ENCODE data around the gene RAPGEF2. TPM values are rescaled to one million over a fixed set of nuclear protein-coding genes. Genes with fewer than 3 reads are reported as not detected.
A peak's percentile ranks its signal among the peaks of the same experiment; 100 is the strongest.

The RAPGEF2 gene
- total RNA-seq, 1 donor from 2014 or later: 32.6 TPM

GRCh38 chr4:159390648-159391047 is 287.8 kb downstream of the RAPGEF2 start:
- peak; percentile 95 for DNase-seq (ENCODE audit: low read depth)
- Histone ChIP-seq H3K36me3 (ENCODE audit: control insufficient read depth, insufficient read depth, low read length) (no peaks in the 10 kb centered on the region), H3K4me3 (ENCODE audit: low read depth, low read length) (no peak overlapping the region), H3K27me3 (ENCODE audit: control insufficient read depth, insufficient read depth, low read length) (no peaks in the 10 kb centered on the region)
- TF ChIP-seq, protein P1, sequence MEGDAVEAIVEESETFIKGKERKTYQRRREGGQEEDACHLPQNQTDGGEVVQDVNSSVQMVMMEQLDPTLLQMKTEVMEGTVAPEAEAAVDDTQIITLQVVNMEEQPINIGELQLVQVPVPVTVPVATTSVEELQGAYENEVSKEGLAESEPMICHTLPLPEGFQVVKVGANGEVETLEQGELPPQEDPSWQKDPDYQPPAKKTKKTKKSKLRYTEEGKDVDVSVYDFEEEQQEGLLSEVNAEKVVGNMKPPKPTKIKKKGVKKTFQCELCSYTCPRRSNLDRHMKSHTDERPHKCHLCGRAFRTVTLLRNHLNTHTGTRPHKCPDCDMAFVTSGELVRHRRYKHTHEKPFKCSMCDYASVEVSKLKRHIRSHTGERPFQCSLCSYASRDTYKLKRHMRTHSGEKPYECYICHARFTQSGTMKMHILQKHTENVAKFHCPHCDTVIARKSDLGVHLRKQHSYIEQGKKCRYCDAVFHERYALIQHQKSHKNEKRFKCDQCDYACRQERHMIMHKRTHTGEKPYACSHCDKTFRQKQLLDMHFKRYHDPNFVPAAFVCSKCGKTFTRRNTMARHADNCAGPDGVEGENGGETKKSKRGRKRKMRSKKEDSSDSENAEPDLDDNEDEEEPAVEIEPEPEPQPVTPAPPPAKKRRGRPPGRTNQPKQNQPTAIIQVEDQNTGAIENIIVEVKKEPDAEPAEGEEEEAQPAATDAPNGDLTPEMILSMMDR (IDR thresholded peaks at IDR 0.05; ENCODE audit: insufficient read depth, low read length, poor library complexity, severe bottlenecking): no peak

GRCh38 chr4:159395693-159396092 is 292.8 kb downstream of the RAPGEF2 start:
- no peak for DNase-seq (ENCODE audit: low read depth)
- Histone ChIP-seq H3K27me3 (ENCODE audit: control insufficient read depth, insufficient read depth, low read length) (no peaks in the 10 kb centered on the region), H3K4me3 (ENCODE audit: low read depth, low read length) (no peak overlapping the region), H3K36me3 (ENCODE audit: control insufficient read depth, insufficient read depth, low read length) (no peaks in the 10 kb centered on the region)
- TF ChIP-seq, protein P1 (IDR thresholded peaks at IDR 0.05; ENCODE audit: insufficient read depth, low read length, poor library complexity, severe bottlenecking): no peak

DNA sequence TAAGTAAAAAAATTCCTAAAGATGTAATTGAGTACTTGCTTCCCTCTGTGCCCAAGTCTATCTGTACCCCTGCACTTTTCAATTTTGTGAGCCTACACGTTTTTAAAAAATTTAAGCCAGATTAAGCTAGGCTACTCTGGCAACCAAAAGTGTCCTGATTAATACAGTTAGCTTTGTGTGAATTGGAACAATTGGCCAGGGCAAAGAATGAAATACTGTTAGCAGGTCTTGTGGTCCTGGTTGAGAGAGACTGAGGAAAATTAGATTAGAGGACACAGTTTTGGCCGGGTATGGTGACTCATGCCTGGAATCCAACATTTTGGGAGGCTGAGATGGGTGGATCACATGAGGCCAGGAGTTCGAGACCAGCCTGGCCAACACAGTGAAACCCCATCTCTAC is 293.3 kb downstream of the RAPGEF2 start:
- TF ChIP-seq, protein P1 (IDR thresholded peaks at IDR 0.05; ENCODE audit: insufficient read depth, low read length, poor library complexity, severe bottlenecking): no peak
- H3K4me3 ChIP-seq (ENCODE audit: low read depth, low read length): no peak overlapping the region
- no peaks in the 10 kb centered on the region for H3K27me3 ChIP-seq (ENCODE audit: control insufficient read depth, insufficient read depth, low read length)
- H3K36me3 ChIP-seq (ENCODE audit: control insufficient read depth, insufficient read depth, low read length): no peaks in the 10 kb centered on the region
- DNase-seq (ENCODE audit: low read depth): no peak

DNA sequence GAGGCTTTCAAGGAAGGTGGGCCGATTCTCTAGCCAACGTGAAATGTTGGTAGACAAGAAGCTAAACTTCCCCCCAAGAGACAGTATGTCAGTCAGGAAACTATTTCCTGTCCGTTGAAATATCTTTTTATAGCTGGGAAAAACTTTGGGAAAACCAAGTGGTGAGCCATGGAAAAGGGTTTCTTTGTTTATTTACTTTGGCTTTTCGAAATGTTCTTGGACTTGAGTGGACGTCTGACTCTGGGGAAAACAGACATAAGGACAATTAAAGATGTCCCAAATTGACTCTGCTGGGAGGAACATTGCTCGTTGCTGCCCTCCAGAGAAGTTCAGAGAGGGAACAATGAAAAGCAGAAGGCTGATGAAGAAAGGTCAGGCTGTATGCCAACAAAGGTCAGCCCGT is 295.4 kb downstream of the RAPGEF2 start:
- H3K27me3 ChIP-seq (ENCODE audit: control insufficient read depth, insufficient read depth, low read length): no peaks in the 10 kb centered on the region
- no peak for DNase-seq (ENCODE audit: low read depth)
- TF ChIP-seq, protein P1 (IDR thresholded peaks at IDR 0.05; ENCODE audit: insufficient read depth, low read length, poor library complexity, severe bottlenecking): no peak
- H3K4me3 ChIP-seq (ENCODE audit: low read depth, low read length): no peak overlapping the region
- H3K36me3 ChIP-seq (ENCODE audit: control insufficient read depth, insufficient read depth, low read length): no peaks in the 10 kb centered on the region

GRCh38 chr4:159400558-159401225 is 297.8 kb downstream of the RAPGEF2 start:
- DNase-seq (ENCODE audit: low read depth): no peak
- no peak overlapping the region for H3K4me3 ChIP-seq (ENCODE audit: low read depth, low read length)
- TF ChIP-seq, protein P1 (IDR thresholded peaks at IDR 0.05; ENCODE audit: insufficient read depth, low read length, poor library complexity, severe bottlenecking): no peak
- no peaks in the 10 kb centered on the region for H3K36me3 ChIP-seq (ENCODE audit: control insufficient read depth, insufficient read depth, low read length)
- no peaks in the 10 kb centered on the region for H3K27me3 ChIP-seq (ENCODE audit: control insufficient read depth, insufficient read depth, low read length)

DNA sequence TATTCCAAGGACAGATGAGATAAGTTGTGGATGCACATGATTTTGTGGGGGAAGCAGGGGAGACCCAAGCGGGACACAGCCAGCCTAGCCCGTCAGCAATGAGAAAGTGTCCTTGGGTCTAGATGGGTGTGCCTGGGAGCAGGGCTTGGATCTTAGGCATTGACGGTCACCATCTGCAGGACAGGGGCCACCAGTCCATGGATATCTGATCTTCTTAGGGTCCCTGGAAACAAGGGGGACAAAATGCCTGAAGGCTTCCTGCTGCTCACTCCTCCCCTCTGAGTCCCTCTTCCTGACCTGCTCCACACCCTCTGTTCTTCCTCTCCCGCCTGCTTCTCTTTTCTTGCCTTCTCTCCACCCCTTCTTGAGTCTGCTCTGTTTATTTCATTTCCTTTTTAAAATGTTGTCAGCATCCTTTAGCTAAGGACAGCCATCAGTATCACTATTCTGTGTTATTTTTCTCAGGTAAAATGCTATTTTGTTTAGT is 298.4 kb downstream of the RAPGEF2 start:
- no peak for DNase-seq (ENCODE audit: low read depth)
- Histone ChIP-seq H3K4me3 (ENCODE audit: low read depth, low read length) (no peak overlapping the region), H3K36me3 (ENCODE audit: control insufficient read depth, insufficient read depth, low read length) (no peaks in the 10 kb centered on the region), H3K27me3 (ENCODE audit: control insufficient read depth, insufficient read depth, low read length) (no peaks in the 10 kb centered on the region)
- TF ChIP-seq, protein P1 (IDR thresholded peaks at IDR 0.05; ENCODE audit: insufficient read depth, low read length, poor library complexity, severe bottlenecking): no peak
